KOPT-K1 (cell line): ENCODE results near the gene PBX1.

Experiments used
- H3K27ac ChIP-seq: fragments of 200-600 bp; sonication (generic); 2 replicates; pipeline ENCODE4 v1.5.1; 2016; ENCODE audit warnings: antibody characterized with exemption, mild to moderate bottlenecking, low read depth, low read length; ENCODE audit not compliant: poor library complexity, severe bottlenecking
- H3K36me3 ChIP-seq: fragments of 200-600 bp; sonication (generic); 2 replicates; pipeline ENCODE4 v1.5.1; 2017; ENCODE audit warnings: antibody characterized with exemption, mild to moderate bottlenecking, low read length, moderate library complexity; ENCODE audit not compliant: insufficient read depth
- H3K9me3 ChIP-seq: fragments of 200-600 bp; sonication (generic); 2 replicates; pipeline ENCODE4 v1.5.1; 2017; ENCODE audit warnings: antibody characterized with exemption, low read length, mild to moderate bottlenecking; ENCODE audit not compliant: insufficient read depth, poor library complexity, severe bottlenecking

The PBX1 gene

GRCh38 chr1:164785841-164786534 lies 227.0 kb downstream of the PBX1 start:
- no peak overlapping the region for H3K27ac ChIP-seq
- H3K9me3 ChIP-seq = no peaks in the 10 kb centered on the region
- no peaks in the 10 kb centered on the region for H3K36me3 ChIP-seq

- Histone ChIP-seq H3K9me3 (no peaks in the 10 kb centered on the region), H3K27ac (no peak overlapping the region), H3K36me3 (no peaks in the 10 kb centered on the region)
These were observed 228.2 kb downstream of the PBX1 start for GRCh38 chr1:164786980-164787833.

GRCh38 chr1:164787834-164788231 lies 228.8 kb downstream of the PBX1 start:
- no peaks in the 10 kb centered on the region for H3K9me3 ChIP-seq
- no peaks in the 10 kb centered on the region for H3K36me3 ChIP-seq
- H3K27ac ChIP-seq = no peak overlapping the region

GRCh38 chr1:164790081-164790480 lies 231.1 kb downstream of the PBX1 start:
- H3K36me3 ChIP-seq = no peaks in the 10 kb centered on the region
- no peak overlapping the region for H3K27ac ChIP-seq
- no peaks in the 10 kb centered on the region for H3K9me3 ChIP-seq

GRCh38 chr1:164792410-164793004 lies 233.5 kb downstream of the PBX1 start:
- no peaks in the 10 kb centered on the region for H3K9me3 ChIP-seq
- no peak overlapping the region for H3K27ac ChIP-seq
- no peaks in the 10 kb centered on the region for H3K36me3 ChIP-seq

- no peaks in the 10 kb centered on the region for H3K9me3 ChIP-seq
- no peak overlapping the region for H3K27ac ChIP-seq
- H3K36me3 ChIP-seq = no peaks in the 10 kb centered on the region
These were observed 235.4 kb downstream of the PBX1 start for GRCh38 chr1:164794356-164794755.

- H3K36me3 ChIP-seq = no peaks in the 10 kb centered on the region
- no peaks in the 10 kb centered on the region for H3K9me3 ChIP-seq
- no peak overlapping the region for H3K27ac ChIP-seq
These were observed 237.9 kb downstream of the PBX1 start for GRCh38 chr1:164796916-164797315.

GRCh38 chr1:164801246-164801731 lies 242.3 kb downstream of the PBX1 start:
- no peaks in the 10 kb centered on the region for H3K36me3 ChIP-seq
- no peaks in the 10 kb centered on the region for H3K9me3 ChIP-seq
- H3K27ac ChIP-seq = no peak overlapping the region

- Histone ChIP-seq H3K9me3 (no peaks in the 10 kb centered on the region), H3K27ac (no peak overlapping the region), H3K36me3 (no peaks in the 10 kb centered on the region)
These were observed 243.0 kb downstream of the PBX1 start for GRCh38 chr1:164801791-164802502.

- H3K9me3 ChIP-seq = no peaks in the 10 kb centered on the region
- H3K27ac ChIP-seq = no peak overlapping the region
- no peaks in the 10 kb centered on the region for H3K36me3 ChIP-seq
These were observed 243.7 kb downstream of the PBX1 start for GRCh38 chr1:164802529-164803282.

- H3K27ac ChIP-seq = no peak overlapping the region
- H3K9me3 ChIP-seq = no peaks in the 10 kb centered on the region
- H3K36me3 ChIP-seq = no peaks in the 10 kb centered on the region
These were observed 244.4 kb downstream of the PBX1 start for GRCh38 chr1:164803366-164803765.

- H3K27ac ChIP-seq = no peak overlapping the region
- H3K36me3 ChIP-seq = no peaks in the 10 kb centered on the region
- no peaks in the 10 kb centered on the region for H3K9me3 ChIP-seq
These were observed 245.4 kb downstream of the PBX1 start for GRCh38 chr1:164804366-164804765.

GRCh38 chr1:164805399-164805798 lies 246.4 kb downstream of the PBX1 start:
- Histone ChIP-seq H3K9me3 (no peaks in the 10 kb centered on the region), H3K36me3 (no peaks in the 10 kb centered on the region), H3K27ac (no peak overlapping the region)

GRCh38 chr1:164806531-164806930 lies 247.5 kb downstream of the PBX1 start:
- H3K9me3 ChIP-seq = no peaks in the 10 kb centered on the region
- no peaks in the 10 kb centered on the region for H3K36me3 ChIP-seq
- no peak overlapping the region for H3K27ac ChIP-seq
